HG03064 (cell line): ENCODE measurements around the gene SYCP2.

Experiments used
- ATAC-seq: cut with Tn5 transposase; IDR thresholded peaks from one replicate; pipeline ENCODE4 v1.9.1; 2021; ENCODE audit warnings: low read depth; ENCODE audit not compliant: unreplicated experiment

The SYCP2 gene

DNA sequence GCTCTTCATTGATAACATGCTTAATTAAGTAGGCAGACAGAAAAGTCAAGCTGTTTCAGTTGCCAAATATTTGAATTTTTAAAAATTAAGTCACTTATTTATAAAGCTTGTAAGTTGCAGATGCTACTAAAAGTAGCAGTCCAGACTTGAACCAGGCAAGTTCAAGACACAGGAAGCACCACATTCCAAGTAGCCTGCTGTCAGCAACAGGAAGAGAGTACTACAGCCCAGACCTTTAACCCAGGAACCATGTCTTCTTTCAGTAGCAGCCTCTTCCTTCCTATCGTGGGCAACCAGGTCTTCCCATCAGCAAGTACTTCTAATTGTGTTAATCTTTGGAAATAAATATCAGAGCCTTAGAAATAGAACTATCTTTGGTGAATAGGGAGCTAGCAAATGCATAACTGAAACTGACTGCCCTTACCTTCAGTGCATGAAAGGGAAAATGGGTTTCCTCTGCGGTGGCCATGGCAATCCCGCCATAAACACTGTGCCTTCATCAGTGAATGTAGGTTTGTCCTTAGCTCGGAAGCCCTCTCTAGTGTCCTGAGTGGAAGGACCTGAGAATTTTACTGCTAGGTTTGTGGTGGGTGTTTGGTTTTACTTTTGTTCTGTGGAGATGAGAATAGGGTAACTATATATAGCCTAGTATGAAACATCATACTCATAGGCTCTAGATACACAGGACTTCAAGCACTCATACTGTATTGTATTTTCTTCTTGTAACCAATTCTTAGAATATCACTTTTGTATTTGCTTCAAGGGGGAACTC lies 95.6 kb downstream of the SYCP2 start:
- peak; percentile 82 for ATAC-seq

DNA sequence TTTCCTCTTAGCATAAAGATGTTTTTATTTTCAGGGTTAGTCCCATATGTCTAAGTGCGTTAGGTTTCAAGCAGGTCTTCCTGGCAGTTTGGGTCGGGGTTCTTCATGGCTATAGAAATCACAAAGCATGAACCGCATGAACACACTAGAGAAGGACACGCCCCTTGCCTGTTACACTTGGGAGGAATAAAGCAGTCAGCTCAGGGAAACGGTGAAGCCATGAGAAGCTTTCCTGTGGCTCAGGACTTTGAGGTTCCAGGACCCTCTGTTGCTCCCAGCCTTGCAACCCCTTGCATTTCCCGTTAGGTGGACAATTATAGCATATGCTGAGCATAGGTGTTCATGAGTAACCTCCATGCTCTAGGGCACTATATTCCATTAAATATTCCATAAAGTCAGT lies 96.7 kb downstream of the SYCP2 start:
- ATAC-seq, result no peak

DNA sequence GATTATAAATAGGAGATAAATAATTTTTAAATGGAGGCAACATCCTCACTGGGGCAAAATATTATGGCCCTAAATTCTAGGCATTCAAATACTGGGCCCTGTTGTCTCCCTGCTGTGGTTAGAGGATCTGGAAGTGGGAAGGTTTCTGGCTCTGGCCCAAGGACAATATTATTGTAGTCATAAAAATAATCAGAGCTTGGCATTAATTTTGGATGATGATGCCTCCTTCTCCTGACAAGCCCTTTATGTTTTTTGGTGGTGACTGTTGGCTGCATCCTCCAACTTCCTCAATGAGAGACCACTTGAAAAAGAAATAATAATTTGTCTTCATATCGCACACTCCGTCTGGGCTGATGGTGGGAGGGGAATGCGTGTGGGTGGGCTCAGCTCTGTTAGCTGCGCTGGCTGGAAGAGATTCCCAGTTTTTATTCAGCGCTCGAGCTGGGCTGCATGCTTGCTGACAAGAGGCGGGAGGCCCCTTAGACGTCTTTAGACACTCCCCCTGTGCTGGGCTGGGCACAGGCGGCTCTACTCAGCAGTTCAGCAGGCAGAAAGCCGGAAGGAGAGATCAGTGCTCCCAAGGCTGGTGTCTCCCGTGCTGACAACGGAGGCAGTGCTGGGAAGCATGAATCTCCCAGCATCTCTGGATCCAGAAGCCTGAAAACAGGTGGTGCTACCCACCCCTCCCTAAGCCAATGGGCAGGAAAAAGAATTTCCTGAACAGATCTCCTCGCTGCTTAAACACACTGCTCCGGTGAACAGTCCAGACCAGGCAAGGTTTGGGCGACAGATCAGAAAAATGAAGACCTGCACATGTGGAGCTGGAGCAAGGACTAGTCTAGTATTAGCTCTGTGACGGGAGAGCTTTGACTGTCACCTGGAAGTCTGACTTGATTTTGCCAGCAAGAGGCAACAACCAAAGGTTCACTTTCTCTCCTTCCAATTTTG lies 97.7 kb downstream of the SYCP2 start:
- no peak for ATAC-seq

DNA sequence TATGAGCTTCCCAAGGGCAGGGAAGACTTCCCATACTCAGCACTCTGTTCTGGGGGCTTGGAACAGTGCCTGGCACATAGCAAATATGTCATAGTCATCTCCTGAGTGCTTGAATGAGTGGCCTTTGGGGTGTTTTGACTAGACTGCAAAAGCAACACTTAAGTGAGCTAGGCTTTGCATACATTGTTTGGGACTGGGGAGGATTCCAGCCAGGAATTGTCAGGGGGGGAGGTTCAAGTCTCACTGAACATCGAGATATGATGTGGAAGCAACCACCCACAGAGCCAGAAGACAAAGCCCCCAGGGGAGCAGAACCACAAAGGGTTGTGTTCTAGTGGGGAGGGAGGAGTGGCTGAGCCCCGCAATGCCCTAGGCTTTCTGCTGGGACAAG lies 98.4 kb downstream of the SYCP2 start:
- no peak for ATAC-seq

DNA sequence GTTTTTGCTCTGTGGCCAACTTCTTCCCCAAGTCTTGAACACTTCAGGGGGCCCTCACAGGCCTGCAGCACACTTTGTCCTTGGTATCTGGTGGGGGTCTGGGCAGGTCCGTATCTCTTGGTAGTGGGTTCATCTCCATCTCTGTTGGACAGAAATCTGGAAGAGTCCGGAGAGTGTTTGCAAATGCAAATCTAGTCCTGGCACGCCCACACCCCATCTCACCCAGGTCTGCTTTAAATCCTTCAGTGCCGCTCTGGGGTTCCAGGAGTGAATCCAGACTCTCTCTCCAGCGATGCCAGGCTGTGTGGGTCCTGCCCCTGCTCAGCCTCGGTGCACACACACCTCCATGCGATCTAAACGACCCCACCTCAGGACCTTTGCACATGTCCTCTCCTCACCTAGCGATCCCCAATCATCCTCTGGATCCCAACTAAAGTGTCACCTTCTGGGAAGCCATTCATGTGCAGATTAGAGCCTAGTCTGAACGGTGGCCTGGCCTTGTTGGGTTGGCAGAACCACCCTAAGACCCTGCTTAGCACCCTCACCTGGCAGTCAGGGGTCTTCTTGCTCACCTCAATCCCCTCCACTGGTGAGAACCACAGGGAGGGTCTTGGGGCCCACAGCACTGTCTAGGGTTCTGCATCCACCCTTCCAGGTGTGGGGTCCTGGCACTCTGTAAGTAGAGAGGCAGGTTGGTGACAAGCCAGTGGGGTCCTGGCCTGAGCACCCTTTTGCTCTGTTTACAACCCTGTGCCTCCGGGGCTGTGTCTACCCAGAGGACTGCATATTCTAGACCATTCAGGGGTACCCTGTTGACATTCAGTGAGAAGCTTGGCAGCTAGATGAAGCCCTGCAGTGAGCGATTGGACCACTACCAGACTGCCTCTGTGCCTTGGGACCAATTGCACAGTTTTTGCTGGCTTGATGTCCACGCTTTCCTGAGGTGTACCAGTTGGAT lies 100.8 kb downstream of the SYCP2 start:
- no peak for ATAC-seq

DNA sequence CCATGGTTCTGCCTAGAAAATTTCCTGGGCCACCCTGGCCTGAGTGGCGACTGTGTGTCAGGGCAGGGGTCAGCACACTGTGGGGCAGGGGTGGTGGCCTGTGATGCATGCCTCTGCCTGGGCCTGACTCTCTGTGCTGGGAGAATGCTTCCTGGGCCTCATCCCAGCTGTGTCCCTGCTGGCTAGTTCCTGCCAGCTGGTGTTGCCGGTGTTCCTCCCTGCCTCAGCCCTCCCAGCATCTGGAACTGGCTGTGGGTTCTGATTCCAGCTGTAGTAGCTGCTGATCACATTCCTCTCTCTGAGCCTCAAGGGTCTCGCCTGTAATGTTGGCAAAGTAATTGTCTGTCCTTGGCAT lies 101.5 kb downstream of the SYCP2 start:
- no peak for ATAC-seq

DNA sequence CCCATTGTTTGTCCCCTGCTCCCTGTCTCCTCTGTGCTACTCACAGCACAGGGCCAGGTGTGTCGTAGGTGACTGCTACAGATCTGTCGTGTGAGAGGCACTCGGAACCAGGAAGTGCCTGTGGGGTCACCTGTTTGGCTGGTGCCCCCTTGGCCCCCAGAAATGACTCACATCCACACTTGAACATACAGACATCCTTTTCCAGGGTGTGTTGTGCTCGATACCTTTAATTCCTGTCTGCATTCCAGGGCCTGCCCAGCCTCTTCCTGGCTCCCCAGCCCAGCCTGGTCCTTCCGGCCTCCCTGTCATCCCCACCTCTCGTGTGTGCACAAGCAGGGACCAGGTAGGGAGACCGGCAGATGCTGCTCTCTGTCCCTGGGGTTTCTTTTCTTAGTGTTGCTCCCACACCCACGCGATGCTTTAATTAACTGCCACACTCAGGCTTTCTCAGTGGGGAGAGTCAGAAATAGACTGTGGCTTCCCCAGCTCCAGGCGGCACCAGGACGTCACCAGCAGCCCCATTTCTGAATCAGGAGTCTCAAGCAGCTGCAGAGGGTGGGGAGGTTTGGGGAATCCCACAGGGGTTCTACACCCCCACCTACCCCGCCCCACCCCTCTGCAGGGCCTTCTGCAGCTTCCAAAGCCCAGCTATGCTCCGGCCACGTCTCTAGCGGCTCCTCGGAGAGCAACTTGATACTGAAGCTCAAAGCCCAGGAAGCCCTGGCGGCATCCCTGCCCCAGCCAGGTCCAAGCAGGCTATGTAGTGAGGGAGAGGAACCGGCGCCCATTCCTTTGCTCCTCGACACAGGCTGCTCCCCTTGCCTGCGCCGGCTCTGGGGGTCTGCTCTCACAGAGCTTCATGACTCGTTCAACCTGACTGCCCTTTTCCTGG lies 102.2 kb downstream of the SYCP2 start:
- no peak for ATAC-seq

DNA sequence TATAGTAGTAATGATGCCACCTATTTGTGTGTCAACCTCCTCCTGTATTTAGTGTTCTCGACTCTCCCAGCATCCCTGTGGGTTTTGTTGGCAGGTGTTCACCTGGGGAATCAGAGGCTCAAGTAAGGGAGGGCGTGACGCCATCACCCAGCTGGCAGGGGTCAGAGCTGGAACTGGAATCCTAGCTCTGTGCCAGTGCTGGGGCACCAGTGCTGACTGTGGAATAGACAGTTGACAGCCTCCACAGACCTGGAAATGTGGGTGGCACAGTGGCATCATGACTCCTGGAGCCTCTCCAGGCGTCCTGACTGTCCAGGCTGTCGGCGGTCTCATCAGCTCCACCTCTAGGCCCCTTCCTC lies 102.8 kb downstream of the SYCP2 start:
- ATAC-seq, result no peak

DNA sequence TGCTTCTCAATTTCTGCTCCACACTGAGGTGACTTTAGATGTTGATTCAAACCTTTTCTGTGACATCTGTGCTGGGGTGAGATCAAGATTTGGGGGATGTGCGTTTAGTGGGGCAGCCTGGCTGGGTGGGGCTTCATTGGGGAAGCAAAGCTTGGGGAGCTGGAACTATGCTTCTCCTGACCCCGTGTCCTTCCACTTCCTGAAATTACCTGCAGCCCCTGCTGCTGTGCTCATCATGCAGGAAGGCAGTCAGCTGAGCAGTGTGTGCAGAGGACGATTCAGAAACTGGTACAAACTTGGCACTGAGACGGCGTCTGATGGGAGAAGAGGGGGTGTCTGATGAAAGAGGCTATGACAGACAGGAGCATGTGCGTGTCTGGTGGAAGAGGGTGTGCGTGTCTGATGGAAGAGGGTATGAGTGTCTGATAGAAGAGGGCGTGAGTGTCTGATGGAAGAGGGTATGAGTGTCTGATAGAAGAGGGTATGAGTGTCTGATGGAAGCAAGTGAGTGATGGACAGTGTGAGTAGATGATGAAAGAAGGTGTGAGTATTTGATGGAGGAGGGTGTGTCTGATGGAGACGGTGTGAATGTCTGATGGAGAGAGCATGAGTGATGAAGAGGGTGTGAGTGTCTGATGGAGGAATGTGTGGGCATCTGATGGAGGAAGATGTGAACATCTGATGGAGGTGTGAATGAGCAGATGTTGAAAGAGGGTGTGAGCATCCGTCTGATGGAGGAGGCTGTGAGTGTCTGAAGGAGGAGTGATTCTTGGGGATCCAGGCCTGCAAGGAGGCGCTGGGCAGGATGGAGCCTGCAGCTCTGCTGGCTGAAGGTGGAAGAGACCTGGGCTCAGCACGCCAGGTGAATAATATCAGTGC lies 103.4 kb downstream of the SYCP2 start:
- ATAC-seq, result no peak

DNA sequence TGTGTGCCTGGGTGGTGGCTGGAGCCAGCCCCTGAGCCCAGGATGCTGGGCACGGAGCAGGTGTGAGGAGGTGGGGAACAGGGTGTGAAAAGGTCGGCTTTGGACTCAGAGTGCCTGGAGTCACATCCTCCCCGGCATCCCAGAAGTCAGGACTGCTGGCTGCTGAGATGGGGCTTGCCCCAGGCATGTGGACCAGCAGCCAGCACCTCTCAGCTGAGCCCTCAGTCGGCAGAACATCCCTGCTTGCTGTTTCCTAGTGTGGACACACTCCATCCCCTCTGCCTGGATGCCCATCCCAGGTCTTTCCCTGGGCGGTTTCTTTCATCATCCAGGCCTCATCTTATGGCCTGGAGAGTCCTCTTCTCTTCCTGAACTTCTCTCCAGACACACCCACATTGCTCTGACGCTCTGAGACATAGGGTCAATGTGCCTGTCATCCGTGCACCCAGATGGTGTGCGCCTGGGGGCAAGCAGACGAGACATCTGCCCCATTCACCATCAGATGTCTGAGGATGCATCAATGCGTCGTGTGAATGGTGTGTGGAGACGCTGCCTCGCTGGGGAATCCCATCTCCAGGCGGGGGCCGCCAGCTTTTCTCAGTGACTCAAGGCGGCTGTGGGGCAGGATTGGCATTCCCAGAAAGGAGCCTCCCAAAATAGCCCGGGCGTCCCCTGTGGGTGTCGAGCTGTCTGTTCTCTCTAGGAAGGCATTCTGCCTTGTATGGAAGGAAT lies 104.2 kb downstream of the SYCP2 start:
- no peak for ATAC-seq

DNA sequence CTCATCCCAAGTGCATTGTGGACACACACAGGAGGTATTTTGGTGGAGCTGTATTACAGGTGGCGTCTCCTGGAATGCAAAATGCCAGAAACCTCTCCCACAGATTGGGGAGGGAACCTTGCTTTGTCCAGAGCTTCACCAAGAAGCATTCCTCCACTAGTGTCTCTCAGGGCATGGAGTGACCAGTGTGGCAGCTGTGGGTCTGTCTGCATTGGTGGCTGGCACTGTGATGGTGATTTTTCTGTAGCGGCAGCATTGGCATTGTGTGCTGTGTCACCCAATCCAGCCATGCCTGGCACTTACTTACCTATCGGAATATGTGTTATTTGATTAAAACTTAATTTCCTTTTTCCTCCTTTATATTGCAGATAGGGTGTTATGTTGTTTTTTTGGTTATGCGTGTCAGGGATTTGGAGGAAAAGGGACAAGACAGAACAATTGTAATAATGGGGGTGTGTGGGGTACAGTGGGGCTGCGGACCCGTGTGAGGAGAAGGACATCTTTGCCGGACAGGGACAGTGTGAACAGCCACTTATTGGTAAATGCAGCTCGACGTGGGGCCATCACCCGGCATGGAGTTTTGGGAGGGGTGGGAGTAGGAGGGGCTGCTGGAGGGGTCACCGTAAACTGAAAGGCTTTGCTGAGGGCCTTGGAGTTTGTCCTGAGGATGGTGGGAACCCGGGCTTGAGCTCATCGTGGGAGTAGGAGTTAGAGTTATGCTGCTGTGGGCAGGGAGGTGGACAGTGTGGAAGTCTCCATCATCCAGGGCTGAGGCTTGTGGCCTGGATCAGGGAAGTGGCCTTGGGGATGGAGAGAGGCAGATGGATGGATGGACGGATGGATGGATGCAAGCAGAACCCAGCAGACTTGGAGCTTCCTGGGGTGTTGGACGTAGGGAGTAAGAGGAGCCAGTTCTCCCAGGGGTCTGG lies 105.0 kb downstream of the SYCP2 start:
- no peak for ATAC-seq

DNA sequence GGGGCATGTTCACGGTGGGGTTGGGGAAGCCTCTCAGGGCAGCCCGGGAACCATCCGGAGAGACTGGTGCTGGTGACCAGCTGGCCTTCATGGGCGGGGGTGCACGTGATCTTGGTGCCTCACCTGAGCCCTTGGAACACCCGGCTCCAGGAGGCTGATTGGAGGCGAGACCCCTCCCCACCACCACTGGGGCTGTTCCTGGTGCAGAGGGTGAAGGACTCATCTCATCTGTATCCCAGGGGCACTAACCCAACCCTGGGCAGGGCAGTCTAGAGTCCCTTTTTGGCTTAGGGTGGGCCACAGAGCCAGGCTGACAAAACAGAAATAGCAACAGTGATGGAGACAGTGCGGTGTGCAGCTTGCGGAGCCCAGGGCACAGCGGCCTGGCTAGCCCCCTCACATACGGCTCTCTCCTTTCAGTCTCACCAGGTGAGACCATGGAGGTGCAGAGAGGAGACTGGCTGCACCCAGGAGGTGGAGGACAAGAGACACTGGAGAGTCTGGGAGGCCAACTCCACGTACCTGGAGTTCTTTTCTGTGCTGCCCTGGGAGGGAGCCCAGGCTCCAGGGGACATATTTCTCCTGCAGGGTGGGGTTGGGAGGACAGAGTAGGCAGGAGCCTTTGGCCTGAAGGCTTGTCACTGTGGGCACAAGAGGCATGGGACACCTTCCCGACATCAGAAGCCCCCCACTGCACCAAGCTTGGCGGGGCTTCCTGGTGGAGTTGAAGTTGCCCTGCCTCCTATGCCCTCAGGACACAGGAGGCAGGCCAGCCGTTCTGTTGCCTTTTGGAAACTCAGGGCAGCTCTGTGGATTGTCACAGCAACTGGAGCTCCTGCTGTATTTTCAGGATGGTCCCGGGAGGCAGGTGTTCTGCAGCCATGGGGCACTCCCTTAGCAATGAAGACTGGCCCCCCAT lies 106.0 kb downstream of the SYCP2 start:
- ATAC-seq, result no peak

DNA sequence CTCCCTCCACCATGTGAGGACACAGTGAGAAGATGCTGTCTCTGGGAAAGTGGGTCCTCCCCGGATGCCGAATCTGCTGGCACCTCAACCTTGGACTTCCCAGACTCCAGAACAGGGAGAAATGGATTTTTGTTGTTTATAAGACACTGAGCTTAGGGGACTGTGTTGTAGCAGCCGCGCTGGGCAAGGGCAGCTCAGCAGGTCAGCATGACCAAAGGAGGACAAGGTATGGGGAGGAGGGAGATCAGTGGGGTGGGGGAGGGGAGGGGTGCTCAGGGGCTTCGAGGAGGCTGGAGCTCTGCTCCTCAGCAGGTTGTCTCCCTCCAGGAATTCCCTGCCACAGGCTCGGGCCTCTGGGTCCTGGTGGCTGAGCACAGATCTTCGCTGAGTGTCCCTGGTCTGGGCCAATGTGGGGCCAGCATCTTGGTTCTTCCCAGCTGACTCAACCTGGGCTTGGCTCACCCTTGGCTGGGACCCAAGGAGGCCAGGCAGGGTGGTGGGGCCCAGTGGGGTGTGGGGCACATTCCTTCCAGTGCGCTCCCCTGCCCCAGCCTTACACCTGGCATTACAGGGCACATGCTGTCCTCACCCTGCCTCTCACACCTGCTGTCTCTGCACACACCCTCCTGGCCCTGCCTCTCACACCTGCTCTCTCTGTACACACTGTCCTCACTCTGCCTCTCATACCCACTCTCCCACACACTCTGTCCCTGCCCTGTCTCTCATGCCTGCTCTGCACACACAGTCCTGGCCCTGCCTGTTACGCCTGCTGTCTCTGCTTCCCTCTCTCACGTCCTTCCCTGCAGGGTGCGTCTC lies 107.3 kb downstream of the SYCP2 start:
- ATAC-seq, result no peak

DNA sequence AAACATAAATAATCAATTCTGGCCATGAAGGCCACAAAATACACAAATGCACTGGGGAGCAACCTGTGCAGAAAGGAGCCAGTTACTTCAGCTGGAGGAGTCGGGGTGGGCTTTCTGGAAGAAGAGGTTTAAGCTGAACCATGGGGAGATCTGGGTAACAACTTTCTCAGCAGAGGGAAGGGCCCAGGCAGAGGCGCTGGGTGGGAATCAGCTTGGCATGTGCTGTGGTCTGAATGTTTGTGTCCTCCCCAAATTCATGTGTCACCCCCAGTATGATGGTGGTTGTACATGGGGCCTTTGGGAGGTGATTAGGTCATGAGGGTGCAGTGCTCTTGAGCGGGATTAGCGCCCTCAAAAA lies 107.9 kb downstream of the SYCP2 start:
- ATAC-seq, result no peak
